ENCODE results near the gene WDFY3.

DNA sequence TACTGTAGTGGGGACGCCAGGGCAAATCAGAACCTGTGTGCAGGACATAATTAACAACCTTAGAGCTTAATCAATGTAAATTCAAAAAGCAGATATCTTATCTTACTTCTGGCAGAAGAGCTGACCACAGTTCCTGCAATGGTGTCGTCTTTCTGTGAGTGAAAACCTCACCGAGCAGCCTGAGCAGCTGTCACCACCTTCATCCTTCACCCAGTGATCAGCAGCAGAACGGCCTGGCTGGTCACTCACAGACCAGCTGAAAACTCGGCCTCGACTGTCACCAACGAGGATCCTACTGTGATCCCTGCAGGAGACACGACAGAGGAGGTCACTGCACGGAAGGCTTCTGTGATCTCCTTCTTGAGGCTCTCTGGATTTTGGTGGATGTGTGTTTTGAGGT lies 289.4 kb downstream of the WDFY3 start:
- no peak for TF ChIP-seq PATZ1 (CRISPR knock-in tag; IDR thresholded peaks at IDR 0.05; ENCODE audit: borderline replicate concordance)
- no peak for TF ChIP-seq TOX (CRISPR knock-in tag; IDR thresholded peaks at IDR 0.05; ENCODE audit: borderline replicate concordance)
- no peak for TF ChIP-seq ZFP3 (CRISPR knock-in tag; IDR thresholded peaks at IDR 0.05)
- TF ChIP-seq BACH2 (CRISPR knock-in tag; IDR thresholded peaks at IDR 0.05; ENCODE audit: borderline replicate concordance), result no peak
- TF ChIP-seq CSDC2 (CRISPR knock-in tag; IDR thresholded peaks at IDR 0.05), result no peak
- no peak for TF ChIP-seq ZNF565 (CRISPR knock-in tag; conservative IDR thresholded peaks at IDR 0.05; ENCODE audit: low read depth)
- no peak for TF ChIP-seq ARNTL (CRISPR knock-in tag; IDR thresholded peaks at IDR 0.05; ENCODE audit: borderline replicate concordance, low read depth)
- TF ChIP-seq, protein P1, sequence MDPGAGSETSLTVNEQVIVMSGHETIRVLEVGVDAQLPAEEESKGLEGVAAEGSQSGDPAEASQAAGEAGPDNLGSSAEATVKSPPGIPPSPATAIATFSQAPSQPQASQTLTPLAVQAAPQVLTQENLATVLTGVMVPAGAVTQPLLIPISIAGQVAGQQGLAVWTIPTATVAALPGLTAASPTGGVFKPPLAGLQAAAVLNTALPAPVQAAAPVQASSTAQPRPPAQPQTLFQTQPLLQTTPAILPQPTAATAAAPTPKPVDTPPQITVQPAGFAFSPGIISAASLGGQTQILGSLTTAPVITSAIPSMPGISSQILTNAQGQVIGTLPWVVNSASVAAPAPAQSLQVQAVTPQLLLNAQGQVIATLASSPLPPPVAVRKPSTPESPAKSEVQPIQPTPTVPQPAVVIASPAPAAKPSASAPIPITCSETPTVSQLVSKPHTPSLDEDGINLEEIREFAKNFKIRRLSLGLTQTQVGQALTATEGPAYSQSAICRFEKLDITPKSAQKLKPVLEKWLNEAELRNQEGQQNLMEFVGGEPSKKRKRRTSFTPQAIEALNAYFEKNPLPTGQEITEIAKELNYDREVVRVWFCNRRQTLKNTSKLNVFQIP (CRISPR knock-in tag; IDR thresholded peaks at IDR 0.05; ENCODE audit: borderline replicate concordance, low read depth), result no peak
- no peak for TF ChIP-seq RARB (CRISPR knock-in tag; IDR thresholded peaks at IDR 0.05)
- no peak for TF ChIP-seq GLIS3 (CRISPR knock-in tag; IDR thresholded peaks at IDR 0.05)
- TF ChIP-seq, protein P2, sequence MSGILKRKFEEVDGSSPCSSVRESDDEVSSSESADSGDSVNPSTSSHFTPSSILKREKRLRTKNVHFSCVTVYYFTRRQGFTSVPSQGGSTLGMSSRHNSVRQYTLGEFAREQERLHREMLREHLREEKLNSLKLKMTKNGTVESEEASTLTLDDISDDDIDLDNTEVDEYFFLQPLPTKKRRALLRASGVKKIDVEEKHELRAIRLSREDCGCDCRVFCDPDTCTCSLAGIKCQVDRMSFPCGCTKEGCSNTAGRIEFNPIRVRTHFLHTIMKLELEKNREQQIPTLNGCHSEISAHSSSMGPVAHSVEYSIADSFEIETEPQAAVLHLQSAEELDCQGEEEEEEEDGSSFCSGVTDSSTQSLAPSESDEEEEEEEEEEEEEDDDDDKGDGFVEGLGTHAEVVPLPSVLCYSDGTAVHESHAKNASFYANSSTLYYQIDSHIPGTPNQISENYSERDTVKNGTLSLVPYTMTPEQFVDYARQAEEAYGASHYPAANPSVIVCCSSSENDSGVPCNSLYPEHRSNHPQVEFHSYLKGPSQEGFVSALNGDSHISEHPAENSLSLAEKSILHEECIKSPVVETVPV (CRISPR knock-in tag; IDR thresholded peaks at IDR 0.05), result no peak
- TF ChIP-seq ZNF8 (CRISPR knock-in tag; IDR thresholded peaks at IDR 0.05), result no peak
- no peak for TF ChIP-seq TCF4 (CRISPR knock-in tag; IDR thresholded peaks at IDR 0.05; ENCODE audit: borderline replicate concordance)
- no peak for TF ChIP-seq CREB5 (CRISPR knock-in tag; IDR thresholded peaks at IDR 0.05; ENCODE audit: low read depth)

All from SK-N-SH treated with all-trans-retinoic acid at 6 μM for 48 hours (cell line).